Esophagus squamous epithelium (tissue), 5 donors: ENCODE data around the gene PRADC1. TPM values are rescaled to one million over a fixed set of nuclear protein-coding genes. Genes with fewer than 3 reads are reported as not detected.

ENCODE experiments used
- DNase-seq: peaks from one replicate; lab custom pipeline; 2025; lab: John Stamatoyannopoulos, UW
- H3K27ac ChIP-seq, 4 donors: fragments of 200-600 bp; sonication (generic); one replicate each; pipeline ENCODE4 v1.5.1; 2016 to 2019; ENCODE audit warnings: mild to moderate bottlenecking in 1 of 4
- H3K27me3 ChIP-seq, 4 donors: fragments of 200-600 bp; sonication (generic); 1 replicate in 3 of 4; 2 replicates in 1 of 4; pipeline versions ENCODE4 v1.5.1 to v1.6.0; 2017 to 2021; ENCODE audit warnings: antibody characterized with exemption in 1 of 4
- H3K36me3 ChIP-seq, 3 donors: fragments of 200-600 bp; sonication (generic); one replicate each; pipeline ENCODE4 v1.5.1; 2016 to 2019
- H3K4me1 ChIP-seq, 3 donors: fragments of 200-600 bp; sonication (generic); one replicate each; pipeline ENCODE4 v1.5.1; 2017 to 2019
- H3K4me3 ChIP-seq, 4 donors: fragments of 200-600 bp; sonication (generic); 1 replicate in 3 of 4; 2 replicates in 1 of 4; pipeline ENCODE4 v1.5.1; 2016 to 2019; ENCODE audit warnings: mild to moderate bottlenecking in 2 of 4, moderate library complexity in 1 of 4
- H3K9me3 ChIP-seq, 3 donors: fragments of 200-600 bp; sonication (generic); one replicate each; pipeline ENCODE4 v1.5.1; 2016 to 2019
- CTCF ChIP-seq, 6 experiments: fragments of 450-650 bp in 4 of 6; fragments of 200-600 bp in 2 of 6; sonication (generic) in 2 of 6; IDR thresholded peaks; one replicate each; pipeline ENCODE4 v1.5.1; 2016 to 2019; ENCODE audit warnings: antibody characterized with exemption in 6 of 6, mild to moderate bottlenecking in 4 of 6, moderate library complexity in 4 of 6
- POLR2A ChIP-seq, 4 donors: fragments of 450-650 bp; IDR thresholded peaks; one replicate each; pipeline ENCODE4 v1.6.1; 2017; ENCODE audit warnings: antibody characterized with exemption in 4 of 4, mild to moderate bottlenecking in 4 of 4, moderate library complexity in 3 of 4
- WGBS, 2 donors: methylation state at CpG; one replicate each; pipeline ENCODE4 v1.1.5; 2018; 5-methylcytosine and 5-hydroxymethylcytosine counted together
- intact Hi-C: fragments of 100-400 bp; cut with DNase I; formaldehyde crosslinking; loops from one replicate; pipeline ENCODE4 v1.15.0; 2022
- total RNA-seq, 4 donors: library from RNA; depleted of rRNA; stranded (reverse); fragments of >200 nt; gene quantifications; one replicate each; pipeline ENCODE4 v1.1.0, GENCODE V29; 2016
- donor health status: DM: yes; HTN: yes; CAD: no.

PRADC1 gene
- total RNA-seq, 4 donors from 2014 or later, result 19.2 to 32.8 (median 29.3) TPM

- Histone ChIP-seq H3K27me3 (no peaks in the 10 kb centered on the region), H3K36me3 (peaks cover 0 to 57% (median 6%) of the 10 kb centered on the region in 3 donors), H3K27ac (no peak overlapping the region), H3K4me1 (peaks cover 6 to 66% (median 15%) of the 10 kb centered on the region in 3 donors), H3K4me3 (no peak overlapping the region), H3K9me3 (no peaks in the 10 kb centered on the region)
- WGBS, 2 donors, result 84 to 88% methylated on average over 3 of the region's 3 CpGs
- intact Hi-C loops, result no loop called here
- TF ChIP-seq CTCF (IDR thresholded peaks at IDR 0.05) (no peak), POLR2A (IDR thresholded peaks at IDR 0.05) (no peak)
- DNase-seq, result no peak
Measured at GRCh38 chr2:73238149-73238548, 5.1 kb upstream of the PRADC1 start.

- no peak overlapping the region for H3K27ac ChIP-seq
- DNase-seq, result no peak
- intact Hi-C loops, result no loop called here
- H3K36me3 ChIP-seq, result peaks cover 0 to 47% (median 0%) of the 10 kb centered on the region in 3 donors
- H3K27me3 ChIP-seq, result no peaks in the 10 kb centered on the region
- WGBS, 2 donors, result 44 to 55% methylated on average over 1 of the region's 1 CpG
- no peaks in the 10 kb centered on the region for H3K9me3 ChIP-seq
- H3K4me3 ChIP-seq, result no peak overlapping the region
- no peak for TF ChIP-seq CTCF (IDR thresholded peaks at IDR 0.05)
- TF ChIP-seq POLR2A (IDR thresholded peaks at IDR 0.05), result no peak
- peaks cover 12 to 65% (median 19%) of the 10 kb centered on the region in 3 donors for H3K4me1 ChIP-seq
Measured at GRCh38 chr2:73237168-73237567, 4.1 kb upstream of the PRADC1 start.

GRCh38 chr2:73235315-73236028, 2.4 kb upstream of the PRADC1 start:
- Histone ChIP-seq H3K27me3 (no peaks in the 10 kb centered on the region), H3K27ac (peak overlapping the region in 3 of 4 donors; percentile 91 to 95 (median 95)), H3K36me3 (peaks cover 0 to 30% (median 0%) of the 10 kb centered on the region in 3 donors), H3K4me1 (peaks cover 12 to 69% (median 19%) of the 10 kb centered on the region in 3 donors), H3K9me3 (no peaks in the 10 kb centered on the region), H3K4me3 (peak overlapping the region; percentile 76 to 91 (median 84))
- no peak for DNase-seq
- TF ChIP-seq POLR2A (IDR thresholded peaks at IDR 0.05) (no peak), CTCF (IDR thresholded peaks at IDR 0.05) (no peak)
- intact Hi-C loops, result no loop called here
- WGBS, 2 donors, result 55 to 63% methylated on average over 11 of the region's 11 CpGs

- peaks cover 12 to 57% (median 19%) of the 10 kb centered on the region in 3 donors for H3K4me1 ChIP-seq
- peak; percentile 50 for DNase-seq
- no peaks in the 10 kb centered on the region for H3K27me3 ChIP-seq
- H3K36me3 ChIP-seq, result peaks cover 0 to 29% (median 0%) of the 10 kb centered on the region in 3 donors
- no peaks in the 10 kb centered on the region for H3K9me3 ChIP-seq
- 0 to 3% methylated on average over 14 to 19 of the region's 69 CpGs for WGBS, 2 donors
- H3K4me3 ChIP-seq, result peak within 1 kb of the TSS; percentile 76 to 91 (median 84)
- peak in 2 of 4 donors; percentile 67 to 77 for TF ChIP-seq POLR2A (IDR thresholded peaks at IDR 0.05)
- no peak for TF ChIP-seq CTCF (IDR thresholded peaks at IDR 0.05)
- intact Hi-C loops, result no loop called here
- peak within 1 kb of the TSS; percentile 89 to 95 (median 93) for H3K27ac ChIP-seq
Measured at GRCh38 chr2:73233932-73234832, 1.1 kb upstream of the PRADC1 start, which contains the start of gene CCT7. TSS of gene CCT7 (plus strand) at chr2:73234308. CDS start at chr2:73234379, 71 bp downstream.
